GM18519 (cell line): ENCODE results near the gene TELO2.
"Not testable (repeated sequence)": the region's sequence is repeated elsewhere in the genome, so short reads cannot be mapped to it uniquely, and the experiment has no call there.

Source experiments
- ATAC-seq: cut with Tn5 transposase; IDR thresholded peaks from one replicate; pipeline ENCODE4 v1.9.1; 2021; ENCODE audit warnings: mild to moderate bottlenecking, moderate library complexity; ENCODE audit not compliant: unreplicated experiment, low FRiP score

The TELO2 gene

DNA sequence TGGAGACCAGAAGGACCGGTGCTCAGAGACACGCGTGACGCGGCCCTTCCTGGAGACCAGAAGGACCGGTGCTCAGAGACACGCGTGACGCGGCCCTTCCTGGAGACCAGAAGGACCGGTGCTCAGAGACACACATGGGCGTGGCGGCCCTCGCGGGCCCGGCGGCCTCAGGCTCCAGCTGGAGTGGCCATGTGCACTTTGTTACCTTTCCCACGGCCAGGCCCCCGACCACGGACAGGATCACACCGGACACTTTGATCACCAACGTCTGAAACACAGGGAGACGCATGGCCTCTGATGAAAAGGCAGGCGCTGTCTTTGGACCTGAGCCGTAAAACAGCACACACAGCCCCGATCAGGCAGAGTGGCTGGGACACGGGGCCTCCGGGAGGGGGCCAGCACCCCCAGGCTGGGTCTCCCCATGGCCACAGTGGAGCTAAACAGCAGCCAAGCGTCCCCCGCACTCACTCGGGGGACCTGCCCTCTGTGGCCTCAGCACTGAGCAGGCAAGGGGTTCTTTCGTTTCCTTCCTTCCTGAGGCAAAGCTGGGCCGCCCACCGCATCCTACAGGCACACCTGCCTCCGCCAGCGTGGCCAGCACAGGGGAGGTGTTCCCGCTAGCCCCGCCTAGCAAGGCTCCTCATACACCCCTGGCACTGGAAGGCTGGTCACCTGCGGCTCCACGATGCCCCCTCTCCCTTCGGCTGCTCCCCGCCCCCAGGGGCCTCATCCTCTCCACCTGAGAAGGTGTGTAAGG lies 35.5 kb upstream of the TELO2 start:
- no peak for ATAC-seq

DNA sequence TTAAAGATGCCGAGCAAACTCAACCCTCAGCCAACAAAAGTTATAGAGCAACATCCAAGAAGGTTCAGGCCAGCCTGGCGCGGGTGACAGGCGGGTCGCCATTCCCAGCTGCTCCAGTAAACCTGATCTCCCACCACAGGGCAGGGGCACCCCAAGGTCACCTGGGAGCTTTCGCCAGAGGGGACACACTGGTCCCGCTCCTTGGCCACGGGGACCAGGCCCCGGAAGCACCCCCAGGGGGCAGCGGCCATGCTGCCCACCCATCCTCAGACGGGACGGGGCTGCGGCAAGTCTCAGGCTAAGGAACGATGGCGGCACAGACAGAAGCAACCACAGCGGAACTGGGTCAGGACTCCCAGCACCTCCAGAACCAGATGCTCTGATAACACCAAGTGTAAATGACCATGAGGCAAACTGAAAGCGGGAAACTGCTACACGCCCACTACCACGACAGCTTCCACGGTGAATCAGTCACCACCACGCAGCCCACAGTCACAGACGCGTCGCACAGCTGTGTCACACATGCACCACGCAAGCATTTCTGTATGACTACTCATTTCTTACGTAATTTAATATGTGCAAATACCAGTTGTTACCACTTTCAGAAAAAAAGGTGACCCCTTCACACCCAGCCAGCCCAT lies 34.7 kb upstream of the TELO2 start:
- no peak for ATAC-seq

DNA sequence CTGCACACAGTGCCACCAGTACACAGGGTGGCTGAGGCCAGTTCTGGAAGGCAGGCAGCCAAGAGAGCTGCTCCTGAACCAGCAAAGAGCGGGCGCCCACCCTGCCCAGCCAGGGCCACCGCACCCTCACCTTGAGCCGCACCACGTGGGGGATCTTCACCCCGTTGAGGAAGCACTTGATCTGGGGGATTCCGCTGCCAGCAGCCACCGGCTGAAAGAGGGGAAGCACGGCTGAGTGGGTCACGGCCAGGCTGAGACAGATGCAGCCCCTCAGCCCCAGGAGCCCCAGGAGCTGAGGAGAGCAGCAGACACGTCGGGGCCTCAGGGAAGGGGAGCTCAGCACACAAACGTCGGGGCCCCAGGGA lies 34.2 kb upstream of the TELO2 start:
- ATAC-seq, result no peak

DNA sequence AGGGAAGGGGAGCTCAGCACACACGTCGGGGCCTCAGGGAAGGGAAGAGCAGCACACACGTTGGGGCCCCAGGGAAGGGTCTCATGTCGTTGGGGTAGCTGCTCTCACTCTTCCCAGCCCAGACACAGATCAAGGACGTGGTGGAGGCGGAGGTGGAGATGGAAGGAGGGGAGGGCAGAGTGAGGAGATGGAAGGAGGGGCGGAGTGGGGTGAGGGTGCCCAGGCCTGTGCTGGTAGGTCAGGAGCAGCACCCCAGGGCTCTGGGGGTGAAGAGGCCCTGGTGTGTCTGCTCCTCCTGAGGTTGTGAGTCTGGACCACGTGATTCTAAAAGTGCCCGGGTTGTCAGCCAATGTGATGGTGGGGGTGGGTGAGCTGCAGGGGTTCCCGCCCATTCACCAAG lies 33.2 kb upstream of the TELO2 start:
- ATAC-seq, result no peak

DNA sequence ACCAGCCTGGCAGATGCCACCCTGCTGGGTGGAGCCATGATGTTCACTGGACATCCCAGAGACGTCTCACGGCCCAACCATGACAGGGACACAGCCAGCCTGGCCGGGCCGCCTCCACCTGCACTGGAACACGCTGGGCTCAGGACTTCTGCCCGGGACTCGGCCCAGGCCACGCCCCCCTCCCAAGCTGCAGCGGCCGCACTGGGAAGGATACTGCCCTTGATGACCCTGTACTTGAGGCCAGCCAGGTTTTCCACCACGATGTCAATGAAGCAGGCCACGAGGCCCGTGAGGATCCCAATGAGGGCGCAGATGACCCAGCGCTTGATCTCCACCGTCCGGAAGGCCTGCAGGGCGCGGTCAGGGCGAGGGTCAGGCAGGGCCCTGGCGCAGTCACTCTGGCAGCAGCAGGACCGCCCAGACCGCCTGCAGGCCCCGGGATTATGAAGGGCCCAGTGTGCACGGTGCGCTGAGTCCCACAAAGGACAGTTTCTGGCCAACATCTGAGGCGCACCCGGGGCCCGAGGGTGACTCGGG lies 32.5 kb upstream of the TELO2 start:
- ATAC-seq, result no peak

DNA sequence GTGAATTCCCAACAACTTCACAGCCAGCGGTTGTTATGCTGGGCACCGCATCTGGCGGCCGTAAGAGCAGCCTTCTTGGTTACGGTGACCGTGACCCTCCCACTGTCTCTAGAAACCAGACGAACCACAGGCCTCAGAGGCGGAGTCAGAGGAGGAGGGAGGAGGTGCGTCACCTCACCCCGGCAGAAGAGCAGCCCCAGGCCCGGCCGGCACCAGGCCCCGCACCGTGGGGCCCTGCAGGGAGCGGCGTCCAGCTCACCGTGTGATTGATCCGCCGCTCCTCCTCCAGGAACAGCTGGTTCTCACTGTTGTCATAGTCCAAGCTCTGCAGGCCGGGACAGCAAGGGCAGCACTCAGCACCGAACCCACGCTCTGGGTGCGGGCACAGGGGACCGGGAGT lies 32.0 kb upstream of the TELO2 start:
- ATAC-seq, result no peak

DNA sequence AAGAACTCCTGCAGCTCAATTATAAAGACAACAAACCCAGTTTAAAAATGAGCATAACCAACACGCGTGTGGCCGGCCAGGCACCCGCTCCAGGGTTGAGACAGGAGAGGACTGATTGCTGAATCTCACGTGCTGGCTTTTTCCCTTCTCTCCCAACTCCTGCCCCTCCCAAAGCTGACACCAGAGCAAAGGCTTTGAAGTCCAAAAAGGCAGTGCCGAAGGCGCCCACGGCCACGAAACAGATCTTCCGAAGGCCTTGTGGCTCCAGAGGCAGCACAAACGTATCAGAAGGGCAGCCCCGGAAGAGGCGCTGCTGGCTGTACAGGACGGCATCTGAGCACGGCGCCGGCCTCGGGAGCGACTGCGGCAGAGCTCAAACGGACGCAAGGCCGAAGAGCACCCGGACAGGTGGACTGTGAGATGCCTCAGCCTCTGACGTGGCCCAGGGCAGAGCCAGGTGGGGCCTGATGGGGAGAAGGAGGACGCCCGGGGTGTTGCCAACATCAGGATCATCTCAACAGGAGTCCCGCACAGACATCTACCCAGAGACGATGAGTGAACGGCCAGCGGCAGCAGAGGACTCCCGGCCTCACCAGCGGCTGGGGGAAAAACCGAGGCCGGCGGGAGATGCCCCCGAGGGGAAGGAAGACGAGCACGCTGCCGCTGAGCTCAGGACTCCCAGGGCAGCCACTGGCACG lies 28.8 kb upstream of the TELO2 start:
- no peak for ATAC-seq

DNA sequence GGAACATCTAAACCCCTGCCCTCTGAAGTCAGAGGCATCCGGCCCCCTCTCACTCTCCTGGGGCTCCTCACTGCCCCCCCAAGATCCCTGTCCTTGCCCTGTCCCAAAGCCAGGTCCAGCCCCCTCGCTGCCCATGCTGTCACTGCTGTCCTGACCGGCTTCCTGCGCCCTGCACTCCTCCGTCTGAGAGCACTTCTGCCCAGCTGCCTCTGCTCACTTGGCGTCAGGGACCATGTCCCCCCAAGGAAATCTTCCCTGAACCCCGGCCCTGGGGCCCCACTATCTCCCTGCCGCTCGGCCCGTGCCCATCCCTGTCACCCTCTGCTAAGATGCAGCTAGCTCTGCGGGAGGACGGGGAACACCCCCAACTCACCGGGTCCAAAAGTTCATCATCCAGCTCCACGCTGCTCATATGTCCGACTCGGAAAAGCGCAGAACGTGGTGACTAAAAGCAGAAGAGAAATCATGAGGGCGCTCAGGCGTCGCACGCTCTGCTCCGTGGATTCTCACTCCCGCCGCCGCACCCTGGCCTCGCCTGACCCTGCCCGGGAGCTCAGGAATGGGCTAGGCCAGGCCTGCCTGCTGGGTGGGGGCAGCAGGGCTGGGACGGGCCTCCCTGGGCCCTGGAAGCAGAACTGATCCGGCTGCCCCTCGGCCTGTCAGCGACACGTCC lies 28.1 kb upstream of the TELO2 start:
- ATAC-seq, result no peak

DNA sequence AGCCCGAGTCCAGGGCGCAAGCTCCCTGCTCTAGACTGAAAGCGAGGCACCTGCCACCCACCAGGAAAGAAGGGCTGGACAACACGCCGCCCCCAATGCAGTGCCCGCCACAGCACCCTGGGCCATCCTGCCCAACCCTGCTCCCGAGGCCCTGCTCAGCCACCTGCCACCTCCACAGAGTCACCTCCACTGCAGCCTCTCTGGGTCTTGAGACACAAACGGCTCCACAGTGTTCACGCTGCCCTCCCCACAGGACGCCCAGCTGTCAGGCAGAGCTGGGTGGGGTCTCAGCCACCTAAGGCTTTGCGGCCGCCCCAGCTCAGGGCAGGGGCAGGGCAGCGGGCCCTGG lies 27.6 kb upstream of the TELO2 start:
- no peak for ATAC-seq

DNA sequence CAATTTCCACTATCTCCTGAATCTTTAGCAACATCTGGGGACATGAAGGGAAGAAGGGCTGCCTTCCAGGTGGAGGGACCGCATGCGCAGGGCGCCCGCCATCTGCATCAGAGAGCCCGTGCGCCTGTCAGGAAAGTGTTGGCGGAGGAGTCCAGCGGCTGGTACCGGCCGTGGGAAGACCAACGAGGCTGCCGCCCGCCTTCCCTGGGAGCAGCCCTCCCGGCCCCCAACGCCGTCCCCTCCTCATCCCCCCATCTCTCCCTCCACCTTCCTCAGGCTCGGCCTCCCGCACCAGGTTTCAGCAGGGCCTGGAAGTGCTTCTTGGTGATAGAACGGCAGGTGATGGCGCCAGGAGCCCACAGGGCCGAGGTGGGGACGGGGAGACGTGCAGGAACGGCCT lies 27.1 kb upstream of the TELO2 start:
- ATAC-seq, result no peak

DNA sequence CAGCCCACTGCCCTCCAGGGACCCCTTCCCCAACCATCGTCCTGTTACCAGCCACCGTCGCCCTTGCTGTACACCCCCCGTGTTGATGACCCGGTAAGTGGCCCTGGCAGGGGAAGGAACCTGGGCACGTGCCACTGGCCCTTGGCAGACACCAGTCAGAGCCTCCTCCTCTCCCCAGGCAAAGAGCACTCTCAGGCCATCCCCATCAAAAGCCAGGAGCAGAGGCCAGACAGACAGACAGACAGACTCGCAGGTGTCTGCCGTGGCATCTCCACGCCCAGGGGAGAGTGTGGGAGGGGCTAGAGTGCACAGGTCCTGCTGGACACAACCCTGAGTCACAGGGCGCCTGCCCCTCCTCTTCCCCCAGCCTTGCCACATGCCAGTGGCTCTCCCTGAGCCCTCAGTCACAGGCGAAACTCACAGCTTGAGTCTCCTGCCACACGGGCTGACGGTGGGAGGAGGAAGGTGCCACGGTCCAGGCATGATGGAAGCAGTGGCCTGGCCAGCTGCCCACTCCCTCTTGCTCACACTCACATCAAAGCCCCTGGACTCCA lies 26.1 kb upstream of the TELO2 start:
- no peak for ATAC-seq

DNA sequence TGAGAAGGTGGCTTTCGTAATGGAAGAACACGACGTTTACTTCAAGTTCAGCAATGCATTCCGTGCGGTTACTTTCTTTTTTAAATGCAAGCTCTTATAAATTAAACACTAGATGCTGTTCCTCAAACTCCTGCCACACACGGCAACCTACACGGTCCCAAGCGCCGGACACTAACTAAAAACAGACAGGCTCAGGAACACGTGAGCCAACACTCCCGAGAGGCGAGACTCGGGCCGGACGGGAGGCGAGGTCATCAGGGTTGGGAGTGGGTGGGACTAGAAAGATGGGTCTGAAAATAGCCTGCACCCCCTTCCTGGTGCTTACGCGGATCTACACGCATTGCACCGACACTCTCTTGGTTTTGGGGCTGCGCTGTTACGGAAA lies 24.7 kb upstream of the TELO2 start:
- no peak for ATAC-seq

DNA sequence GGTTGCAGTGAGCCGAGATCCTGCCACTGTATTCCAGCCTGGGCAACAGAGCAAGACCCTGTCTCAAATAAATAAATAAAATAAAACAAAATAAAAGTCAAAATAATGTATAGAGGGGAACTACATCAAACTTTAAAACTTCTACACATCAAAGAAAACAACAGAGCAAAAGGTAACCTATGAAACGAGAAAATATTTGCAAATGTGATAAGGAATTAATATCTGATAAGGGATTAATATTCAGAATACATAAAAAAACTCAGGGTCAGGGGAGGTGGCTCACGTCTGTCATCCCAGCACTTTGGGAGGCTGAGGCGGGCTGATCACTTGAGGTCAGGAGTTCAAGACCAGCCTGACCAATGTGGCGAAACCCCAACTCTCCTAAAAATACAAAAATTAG lies 24.0 kb upstream of the TELO2 start:
- ATAC-seq, result not testable (repeated sequence)

DNA sequence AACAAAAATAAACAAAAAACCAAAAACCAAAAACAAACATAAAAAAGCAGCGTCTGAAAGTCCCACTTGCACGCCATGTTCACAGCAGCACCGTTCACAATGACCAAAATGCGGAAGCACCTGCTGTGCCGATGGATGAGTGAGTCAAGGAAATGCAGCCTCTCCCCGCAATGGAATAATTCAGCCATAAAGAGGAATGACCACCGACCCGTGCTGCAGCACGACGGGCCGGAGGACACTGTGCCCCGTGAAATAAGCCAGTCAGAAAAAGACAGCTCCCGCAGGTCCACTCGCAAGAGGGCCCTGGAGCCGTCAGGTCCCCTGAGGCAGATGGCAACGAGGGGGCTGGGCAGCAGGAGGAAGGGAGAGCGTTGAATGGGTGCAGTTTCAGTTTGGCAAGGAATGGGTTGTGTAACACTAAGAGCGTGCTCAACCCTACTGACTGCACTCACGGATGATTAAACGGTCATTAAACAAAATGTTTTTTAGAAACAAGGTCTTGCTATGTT lies 23.4 kb upstream of the TELO2 start:
- ATAC-seq, result no peak

DNA sequence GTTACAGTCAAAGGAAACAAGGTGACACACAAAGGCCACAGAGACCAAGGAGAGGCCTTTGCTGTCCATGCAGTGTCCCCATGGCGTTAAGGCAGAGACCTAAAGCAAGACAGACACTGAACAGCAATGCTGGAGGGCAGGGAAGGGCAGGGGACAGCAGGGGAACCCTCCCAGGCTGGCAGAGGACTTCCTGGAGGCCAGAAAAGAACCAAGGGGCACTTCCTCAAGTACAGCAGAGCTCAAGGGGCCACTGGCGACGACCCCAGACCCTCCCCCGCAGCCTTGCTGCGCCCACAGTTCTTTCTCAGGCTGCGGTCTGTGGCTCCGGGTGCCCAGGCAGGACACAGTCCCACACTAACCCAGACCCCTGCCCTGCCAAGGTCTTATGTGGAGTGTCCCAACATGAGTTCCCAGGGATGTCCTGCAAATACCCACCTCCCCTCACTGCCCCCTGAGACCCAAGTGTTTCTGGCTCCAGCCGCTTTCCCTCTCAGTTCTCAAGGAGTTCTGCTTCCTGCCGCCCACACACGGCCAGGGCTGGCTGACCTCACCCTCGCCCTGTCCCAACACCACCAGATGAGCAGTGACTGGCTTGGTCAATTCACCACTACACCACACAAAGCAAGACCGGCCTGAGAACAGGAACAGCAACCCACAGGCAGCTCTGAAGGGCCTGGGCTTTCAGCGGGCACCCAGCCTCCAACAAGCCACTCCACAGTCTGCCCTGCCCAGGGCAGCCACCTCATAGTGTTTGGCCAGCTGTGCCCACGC lies 22.5 kb upstream of the TELO2 start:
- no peak for ATAC-seq

DNA sequence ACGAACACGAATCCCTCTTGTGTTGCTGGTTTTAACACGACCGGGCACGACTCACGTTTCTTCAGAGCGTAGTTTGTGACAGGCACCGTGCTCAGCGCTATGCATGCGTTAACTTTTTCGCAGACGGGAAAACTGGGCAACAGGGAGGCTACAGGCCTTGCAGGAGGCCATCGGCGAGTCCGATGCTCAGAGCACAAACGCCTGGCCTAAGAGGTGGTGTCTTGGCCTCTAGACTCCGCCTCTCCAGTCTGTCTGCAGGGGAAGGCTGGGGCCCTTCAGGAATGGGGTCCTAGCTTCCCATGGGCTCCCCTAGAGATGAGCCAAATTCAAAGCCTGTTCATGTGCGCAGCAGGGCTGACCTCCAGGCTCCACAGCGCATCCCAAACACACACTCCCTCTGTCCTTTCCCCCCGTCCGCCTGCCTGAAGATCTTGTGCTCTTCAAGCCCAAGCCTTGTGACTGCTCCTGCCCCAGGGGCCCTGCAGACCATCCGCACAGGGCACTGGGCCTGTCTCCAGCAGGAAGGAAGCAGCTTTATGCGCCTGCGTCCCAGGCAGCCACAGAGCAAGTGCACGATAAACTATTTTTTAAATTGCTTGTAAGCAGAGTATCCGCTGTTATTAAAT lies 21.5 kb upstream of the TELO2 start:
- no peak for ATAC-seq

DNA sequence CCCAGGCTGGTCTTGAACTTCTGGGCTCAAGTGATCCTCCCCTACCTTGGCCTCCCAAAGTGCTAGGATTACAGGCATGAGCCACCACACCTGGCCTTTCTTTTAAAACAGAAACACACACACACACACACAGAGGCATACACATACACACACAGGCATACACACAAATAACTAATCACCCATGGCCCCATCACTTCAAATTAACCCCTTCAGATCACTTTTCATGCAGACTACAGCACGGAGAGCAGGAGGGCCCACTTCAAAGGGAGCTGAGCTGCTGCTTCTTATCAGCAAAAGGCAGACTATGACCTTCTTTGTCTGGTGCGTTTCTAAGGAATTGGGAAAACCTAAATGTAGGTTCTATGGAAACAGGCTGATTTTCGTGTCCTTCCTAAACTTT lies 20.2 kb upstream of the TELO2 start:
- ATAC-seq, result no peak

DNA sequence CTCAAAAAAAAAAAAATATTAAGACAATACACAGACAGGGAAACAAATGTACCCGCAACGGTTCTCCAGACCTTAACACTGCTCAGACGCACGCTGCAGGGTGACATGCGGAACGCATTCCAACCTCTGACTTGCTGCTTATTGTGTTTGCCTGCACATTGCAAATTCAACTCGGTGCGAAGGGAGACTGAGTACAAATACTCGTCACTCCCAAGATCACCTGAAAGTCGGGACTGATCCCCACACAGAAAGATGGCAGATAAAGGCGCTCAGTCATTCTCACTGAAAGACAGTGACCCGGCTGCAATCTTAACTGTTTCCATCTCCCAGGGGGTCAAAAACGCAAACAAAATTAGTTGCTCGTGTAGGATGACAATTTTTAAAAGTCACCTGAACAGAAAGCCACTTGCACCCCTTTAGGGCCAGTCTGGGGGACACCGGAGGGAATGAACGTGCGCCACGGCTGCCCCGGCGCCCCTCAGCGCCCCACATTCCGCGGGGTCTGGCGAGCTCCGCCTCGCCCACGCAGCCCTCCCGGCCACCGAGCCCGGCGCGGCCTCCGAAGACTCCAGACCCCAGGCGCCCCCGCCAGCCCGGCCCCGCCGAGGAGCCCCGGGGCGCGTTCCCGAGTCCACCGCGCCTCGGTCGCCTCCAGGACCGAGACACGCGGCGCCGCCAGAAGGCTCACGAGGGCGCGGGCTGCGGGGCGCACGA lies 18.9 kb upstream of the TELO2 start:
- ATAC-seq, result peak; percentile 17
